ENCODE measurements around the gene KRTAP10-3.
"Not testable (repeated sequence)": the region's sequence is repeated elsewhere in the genome, so short reads cannot be mapped to it uniquely, and the experiment has no call there.

KRTAP10-3 gene

GRCh38 chr21:44556879-44557278, 1.7 kb downstream of the KRTAP10-3 start:
- no peak for TF ChIP-seq CTCF (IDR thresholded peaks at IDR 0.05; ENCODE audit: control insufficient read depth, extremely low read depth, insufficient read depth)
- no peak for DNase-seq (ENCODE audit: low read depth)
- no peak overlapping the region for H3K4me3 ChIP-seq (ENCODE audit: low read depth, low read length)

GRCh38 chr21:44555200-44555875, 3.3 kb downstream of the KRTAP10-3 start:
- no peak for TF ChIP-seq CTCF (IDR thresholded peaks at IDR 0.05; ENCODE audit: control insufficient read depth, extremely low read depth, insufficient read depth)
- no peak for DNase-seq (ENCODE audit: low read depth)
- H3K4me3 ChIP-seq (ENCODE audit: low read depth, low read length) = no peak overlapping the region

- H3K4me3 ChIP-seq (ENCODE audit: low read depth, low read length) = no peak overlapping the region
- no peak for TF ChIP-seq CTCF (IDR thresholded peaks at IDR 0.05; ENCODE audit: control insufficient read depth, extremely low read depth, insufficient read depth)
- DNase-seq (ENCODE audit: low read depth) = no peak
These were observed 5.9 kb downstream of the KRTAP10-3 start for GRCh38 chr21:44552681-44553080.

- H3K4me3 ChIP-seq (ENCODE audit: low read depth, low read length) = no peak overlapping the region
- DNase-seq (ENCODE audit: low read depth) = no peak
- TF ChIP-seq CTCF (IDR thresholded peaks at IDR 0.05; ENCODE audit: control insufficient read depth, extremely low read depth, insufficient read depth) = no peak
These were observed 6.5 kb downstream of the KRTAP10-3 start for GRCh38 chr21:44552136-44552535.

- DNase-seq (ENCODE audit: low read depth) = no peak
- TF ChIP-seq CTCF (IDR thresholded peaks at IDR 0.05; ENCODE audit: control insufficient read depth, extremely low read depth, insufficient read depth) = no peak
- H3K4me3 ChIP-seq (ENCODE audit: low read depth, low read length) = no peak within 1 kb of the TSS
These were observed 7.1 kb downstream of the KRTAP10-3 start, which contains the start of gene KRTAP10-2 for GRCh38 chr21:44551340-44551961. Gene KRTAP10-2 (minus strand): TSS chr21:44551505. CDS start chr21:44551458, 47 bp downstream.

- no peak overlapping the region for H3K4me3 ChIP-seq (ENCODE audit: low read depth, low read length)
- no peak for TF ChIP-seq CTCF (IDR thresholded peaks at IDR 0.05; ENCODE audit: control insufficient read depth, extremely low read depth, insufficient read depth)
- DNase-seq (ENCODE audit: low read depth) = no peak
These were observed 7.8 kb downstream of the KRTAP10-3 start for GRCh38 chr21:44550807-44551206.

- H3K4me3 ChIP-seq (ENCODE audit: low read depth, low read length); DNase-seq (ENCODE audit: low read depth): not testable (repeated sequence)
These were observed 8.3 kb downstream of the KRTAP10-3 start for GRCh38 chr21:44550285-44550684.
